A549 (cell line): ENCODE measurements around the gene DOCK1.

Experiments
- CEBPB ChIP-seq, 2 experiments: fragments of >200 bp in 1 of 2; sonication (Bioruptor Twin) in 1 of 2; formaldehyde crosslinking in 1 of 2; IDR thresholded peaks; 2 replicates each; pipeline ENCODE4 v1.6.1; 2012 to 2016
- TF ChIP-seq, protein P1 (sequence below): fragments of >200 bp; sonication (Bioruptor Twin); formaldehyde crosslinking; IDR thresholded peaks from 3 replicates; pipeline ENCODE4 v1.5.1; 2016

GRCh38 chr10:127234306-127234800 lies 329.1 kb downstream of the DOCK1 start:
- TF ChIP-seq, protein P1, sequence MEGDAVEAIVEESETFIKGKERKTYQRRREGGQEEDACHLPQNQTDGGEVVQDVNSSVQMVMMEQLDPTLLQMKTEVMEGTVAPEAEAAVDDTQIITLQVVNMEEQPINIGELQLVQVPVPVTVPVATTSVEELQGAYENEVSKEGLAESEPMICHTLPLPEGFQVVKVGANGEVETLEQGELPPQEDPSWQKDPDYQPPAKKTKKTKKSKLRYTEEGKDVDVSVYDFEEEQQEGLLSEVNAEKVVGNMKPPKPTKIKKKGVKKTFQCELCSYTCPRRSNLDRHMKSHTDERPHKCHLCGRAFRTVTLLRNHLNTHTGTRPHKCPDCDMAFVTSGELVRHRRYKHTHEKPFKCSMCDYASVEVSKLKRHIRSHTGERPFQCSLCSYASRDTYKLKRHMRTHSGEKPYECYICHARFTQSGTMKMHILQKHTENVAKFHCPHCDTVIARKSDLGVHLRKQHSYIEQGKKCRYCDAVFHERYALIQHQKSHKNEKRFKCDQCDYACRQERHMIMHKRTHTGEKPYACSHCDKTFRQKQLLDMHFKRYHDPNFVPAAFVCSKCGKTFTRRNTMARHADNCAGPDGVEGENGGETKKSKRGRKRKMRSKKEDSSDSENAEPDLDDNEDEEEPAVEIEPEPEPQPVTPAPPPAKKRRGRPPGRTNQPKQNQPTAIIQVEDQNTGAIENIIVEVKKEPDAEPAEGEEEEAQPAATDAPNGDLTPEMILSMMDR, result no peak
- no peak for TF ChIP-seq CEBPB (IDR thresholded peaks at IDR 0.05)
